Measurements from ENCODE around the gene CFAP97.

CFAP97 gene

GRCh38 chr4:185115827-185116232, 88.0 kb downstream of the CFAP97 start:
- DNase-seq (ENCODE audit: extremely low spot score) = peak; percentile 66
- POLR2A ChIA-PET = interaction anchor here (0.7 to 1.9 kb wide), 13 partner anchors 8 to 382 kb away, joined by 3 to 11 read pairs (median 4); partner anchors contain the start of genes CENPU and SLC25A4

GRCh38 chr4:185113340-185113739, 90.5 kb downstream of the CFAP97 start:
- CTCF ChIA-PET = interaction anchor here (1.4 to 4.3 kb wide), 2 partner anchors 21 kb away, joined by 7 to 15 read pairs; no protein-coding TSS in a partner anchor
- POLR2A ChIA-PET = no interaction called here
- TF ChIP-seq ARNT (IDR thresholded peaks at IDR 0.05) (no peak), FOXK2 (IDR thresholded peaks at IDR 0.05) (no peak), L3MBTL2 (conservative IDR thresholded peaks at IDR 0.05) (no peak), LEF1 (IDR thresholded peaks at IDR 0.05; ENCODE audit: borderline replicate concordance) (no peak), SP1 (IDR thresholded peaks at IDR 0.05) (no peak), NFRKB (IDR thresholded peaks at IDR 0.05) (no peak), SUZ12 (IDR thresholded peaks at IDR 0.05) (no peak), ZNF384 (IDR thresholded peaks at IDR 0.05) (no peak), ELF4 (IDR thresholded peaks at IDR 0.05) (no peak), CTBP1 (IDR thresholded peaks at IDR 0.05; ENCODE audit: borderline replicate concordance) (no peak), FOXM1 (IDR thresholded peaks at IDR 0.05; ENCODE audit: borderline replicate concordance) (no peak), BHLHE40 (IDR thresholded peaks at IDR 0.05; ENCODE audit: borderline replicate concordance) (no peak)
- TF ChIP-seq, protein P1, sequence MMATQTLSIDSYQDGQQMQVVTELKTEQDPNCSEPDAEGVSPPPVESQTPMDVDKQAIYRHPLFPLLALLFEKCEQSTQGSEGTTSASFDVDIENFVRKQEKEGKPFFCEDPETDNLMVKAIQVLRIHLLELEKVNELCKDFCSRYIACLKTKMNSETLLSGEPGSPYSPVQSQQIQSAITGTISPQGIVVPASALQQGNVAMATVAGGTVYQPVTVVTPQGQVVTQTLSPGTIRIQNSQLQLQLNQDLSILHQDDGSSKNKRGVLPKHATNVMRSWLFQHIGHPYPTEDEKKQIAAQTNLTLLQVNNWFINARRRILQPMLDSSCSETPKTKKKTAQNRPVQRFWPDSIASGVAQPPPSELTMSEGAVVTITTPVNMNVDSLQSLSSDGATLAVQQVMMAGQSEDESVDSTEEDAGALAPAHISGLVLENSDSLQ (IDR thresholded peaks at IDR 0.05) = no peak
- DNase-seq (ENCODE audit: extremely low spot score) = no peak

More at GRCh38 chr4:185115827-185116232, 88.0 kb downstream of the CFAP97 start:
- TF ChIP-seq L3MBTL2 (conservative IDR thresholded peaks at IDR 0.05) = peak; percentile 44; the same call in 1 of the 2 replicates
- TF ChIP-seq, protein P1 (IDR thresholded peaks at IDR 0.05) = no peak
- CTCF ChIA-PET = interaction anchor here (0.9 to 4.3 kb wide), 3 partner anchors 19 to 111 kb away, joined by 3 to 15 read pairs (median 4); no protein-coding TSS in a partner anchor

DNA sequence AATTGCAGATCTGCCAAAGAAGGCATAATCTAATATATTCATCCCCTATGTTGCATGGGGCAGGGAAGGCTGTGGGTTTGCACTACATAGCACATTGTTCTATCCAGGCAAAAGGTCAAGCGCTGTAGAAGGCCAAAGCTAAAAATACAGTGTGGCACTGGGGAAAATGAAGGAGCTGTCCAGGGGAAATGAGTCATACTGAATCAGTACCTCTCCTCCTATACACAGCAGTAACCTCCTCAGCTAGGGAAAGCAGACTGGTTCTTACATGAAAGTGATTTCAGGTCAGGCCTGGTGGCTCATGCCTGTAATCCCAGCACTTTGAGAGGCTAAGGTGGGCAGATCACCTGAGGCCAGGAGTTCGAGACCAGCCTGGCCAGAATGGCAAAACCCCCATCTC, 91.7 kb downstream of the CFAP97 start:
- CTCF ChIA-PET = interaction anchor here (1.1 to 1.4 kb wide), 2 partner anchors 16 to 22 kb away, joined by 7 to 8 read pairs; no protein-coding TSS in a partner anchor
- no peak for DNase-seq (ENCODE audit: extremely low spot score)
- no peak for TF ChIP-seq SP1 (IDR thresholded peaks at IDR 0.05)
- TF ChIP-seq ELF4 (IDR thresholded peaks at IDR 0.05) = no peak
- no peak for TF ChIP-seq ARNT (IDR thresholded peaks at IDR 0.05)
- POLR2A ChIA-PET = interaction anchor here (1.1 kb wide), 1 partner anchor 12 kb away, joined by 4 read pairs; no protein-coding TSS in a partner anchor

DNA sequence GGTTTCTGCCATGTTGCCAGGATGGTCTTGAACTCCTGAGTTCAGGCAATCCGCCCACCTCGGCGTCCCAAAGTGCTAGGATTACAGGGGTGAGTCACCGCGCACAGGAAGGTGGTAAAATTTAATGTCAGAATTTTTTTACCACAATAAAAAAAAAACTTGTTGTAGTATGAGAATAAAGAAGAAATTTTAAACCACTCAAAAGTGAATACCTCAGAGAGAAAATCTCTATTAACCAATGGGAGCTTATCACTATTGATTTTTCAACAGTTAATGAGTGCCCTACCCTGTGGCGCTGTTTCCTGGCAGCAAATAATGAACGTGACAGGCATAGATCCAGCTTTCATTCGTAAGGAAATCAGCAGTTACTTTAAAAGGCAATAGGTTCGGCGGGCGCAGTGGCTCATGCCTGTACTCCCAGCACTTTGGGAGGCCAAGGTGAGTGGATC, 93.4 kb downstream of the CFAP97 start:
- ChIA-PET CTCF (interaction anchor here (1.0 kb wide), 1 partner anchor 14 kb away, joined by 3 read pairs; no protein-coding TSS in a partner anchor), POLR2A (no interaction called here)
- TF ChIP-seq FOXA1 (IDR thresholded peaks at IDR 0.05) (no peak), L3MBTL2 (conservative IDR thresholded peaks at IDR 0.05) (no peak), SUZ12 (IDR thresholded peaks at IDR 0.05) (no peak), FOXM1 (IDR thresholded peaks at IDR 0.05; ENCODE audit: borderline replicate concordance) (no peak), ARNT (IDR thresholded peaks at IDR 0.05) (no peak), FOXK2 (IDR thresholded peaks at IDR 0.05) (no peak), CTBP1 (IDR thresholded peaks at IDR 0.05; ENCODE audit: borderline replicate concordance) (no peak), SP1 (IDR thresholded peaks at IDR 0.05) (no peak)
- TF ChIP-seq, protein P1 (IDR thresholded peaks at IDR 0.05) = no peak
- no peak for DNase-seq (ENCODE audit: extremely low spot score)

GRCh38 chr4:185109736-185110135, 94.1 kb downstream of the CFAP97 start:
- TF ChIP-seq BHLHE40 (IDR thresholded peaks at IDR 0.05; ENCODE audit: borderline replicate concordance) (no peak), FOXK2 (IDR thresholded peaks at IDR 0.05) (no peak), FOXA1 (IDR thresholded peaks at IDR 0.05) (no peak), ZNF384 (IDR thresholded peaks at IDR 0.05) (no peak), LEF1 (IDR thresholded peaks at IDR 0.05; ENCODE audit: borderline replicate concordance) (no peak), TARDBP (IDR thresholded peaks at IDR 0.05) (no peak), ARNT (IDR thresholded peaks at IDR 0.05) (no peak), HDGF (IDR thresholded peaks at IDR 0.05; ENCODE audit: borderline replicate concordance) (no peak), NFRKB (IDR thresholded peaks at IDR 0.05) (no peak), ELF4 (IDR thresholded peaks at IDR 0.05) (no peak), CTBP1 (IDR thresholded peaks at IDR 0.05; ENCODE audit: borderline replicate concordance) (no peak), SP1 (IDR thresholded peaks at IDR 0.05) (no peak), L3MBTL2 (conservative IDR thresholded peaks at IDR 0.05) (no peak), FOXM1 (IDR thresholded peaks at IDR 0.05; ENCODE audit: borderline replicate concordance) (no peak)
- TF ChIP-seq, protein P1 (IDR thresholded peaks at IDR 0.05) = no peak
- ChIA-PET POLR2A (no interaction called here), CTCF (interaction anchor here (1.0 to 1.5 kb wide), 2 partner anchors 14 kb away, joined by 3 to 6 read pairs; no protein-coding TSS in a partner anchor)
- no peak for DNase-seq (ENCODE audit: extremely low spot score)

All from HEK293T (cell line).